ENCODE results near the gene LRRC28.

LRRC28 gene

DNA sequence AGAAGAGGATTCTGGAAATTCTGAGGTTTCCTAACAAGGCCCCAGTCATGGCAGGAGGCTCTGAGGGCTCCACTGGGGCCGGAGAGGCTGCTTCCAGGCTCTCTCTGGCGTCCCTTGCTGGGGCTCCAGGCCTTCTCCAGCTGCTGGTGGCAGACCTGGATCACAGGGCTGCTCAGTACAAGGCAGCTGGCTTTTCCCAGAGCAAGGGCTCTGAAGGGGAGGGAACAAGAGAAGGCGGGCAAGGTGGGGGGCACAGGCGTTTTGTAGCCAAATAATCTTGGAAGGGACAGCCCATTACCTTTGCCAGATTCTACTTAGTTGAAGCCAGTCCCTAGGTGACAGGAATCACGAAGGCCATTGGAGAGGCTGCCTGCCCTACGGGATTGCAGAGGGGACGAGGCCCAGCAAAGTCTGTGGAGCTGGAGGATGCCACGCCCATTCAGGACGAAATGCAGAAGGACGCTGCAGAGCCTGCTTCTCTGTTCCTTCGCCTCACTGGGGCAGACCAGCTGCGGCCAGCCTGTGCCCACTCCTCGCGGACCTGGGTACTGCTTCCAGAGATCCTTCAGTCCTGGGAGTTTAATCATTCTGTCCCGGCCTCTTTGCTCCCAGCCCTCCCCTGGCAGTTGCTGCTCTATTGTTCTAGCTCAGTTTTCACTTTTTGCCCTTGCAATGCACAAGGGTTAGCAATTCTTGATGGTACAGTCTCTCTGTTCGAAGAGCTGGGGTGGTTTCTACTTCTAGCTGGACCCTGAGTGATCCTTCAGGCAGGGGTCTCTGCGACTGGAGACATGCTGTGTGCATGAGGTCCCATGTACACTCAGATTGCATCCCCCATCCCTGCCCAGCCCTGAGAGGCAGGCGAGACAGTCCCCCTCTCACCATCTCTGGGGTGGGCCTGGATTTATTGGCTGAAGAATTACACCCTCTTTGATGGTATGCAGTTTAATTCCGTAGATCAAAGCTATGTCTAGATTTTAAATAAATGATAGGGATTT, 165.2 kb downstream of the LRRC28 start:
- no peak for DNase-seq (ENCODE audit: low read depth in 2 of 2)

DNA sequence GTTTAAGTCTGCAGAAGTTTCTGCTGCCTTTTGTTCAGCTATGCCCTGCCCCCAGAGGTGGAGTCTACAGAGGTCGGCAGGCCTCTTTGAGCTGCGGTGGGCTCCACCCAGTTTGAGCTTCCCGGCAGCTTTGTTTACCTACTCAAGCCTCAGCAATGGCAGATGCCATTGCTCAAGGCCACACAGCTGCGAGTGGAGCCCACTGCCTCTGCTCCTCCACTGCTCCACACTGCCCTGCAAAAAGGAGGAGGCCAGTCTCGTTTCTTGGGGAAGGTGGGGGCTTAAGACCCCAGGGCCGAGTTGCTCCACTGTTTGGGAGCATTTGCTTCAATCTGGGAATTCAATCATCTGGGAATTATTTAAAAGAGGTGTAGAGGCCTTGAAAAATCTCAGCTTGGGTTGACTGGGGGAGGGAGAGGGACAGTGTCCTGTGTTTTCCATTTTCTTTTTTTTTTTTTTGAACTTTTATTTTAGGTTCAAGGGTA, 169.9 kb downstream of the LRRC28 start:
- no peak for DNase-seq (ENCODE audit: low read depth in 2 of 2)

DNA sequence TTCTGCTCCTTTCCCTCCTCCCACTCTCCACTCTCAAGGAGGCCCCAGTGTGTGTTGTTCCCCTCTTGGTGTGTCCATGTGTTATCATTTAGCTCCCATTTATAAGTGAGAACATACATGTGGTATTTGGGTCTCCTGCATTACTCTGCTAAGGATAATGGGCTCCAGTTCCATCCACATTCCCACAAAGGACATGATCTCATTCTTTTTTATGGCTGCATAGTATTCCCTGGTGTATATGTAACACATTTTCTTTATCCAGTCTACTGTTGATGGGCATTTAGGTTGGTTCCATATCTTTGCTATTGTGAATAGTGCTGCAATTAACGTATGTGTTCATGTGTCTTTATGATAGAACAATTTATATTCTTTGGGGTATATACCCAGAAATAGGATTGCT, 170.5 kb downstream of the LRRC28 start:
- DNase-seq (ENCODE audit: low read depth in 2 of 2), result no peak

DNA sequence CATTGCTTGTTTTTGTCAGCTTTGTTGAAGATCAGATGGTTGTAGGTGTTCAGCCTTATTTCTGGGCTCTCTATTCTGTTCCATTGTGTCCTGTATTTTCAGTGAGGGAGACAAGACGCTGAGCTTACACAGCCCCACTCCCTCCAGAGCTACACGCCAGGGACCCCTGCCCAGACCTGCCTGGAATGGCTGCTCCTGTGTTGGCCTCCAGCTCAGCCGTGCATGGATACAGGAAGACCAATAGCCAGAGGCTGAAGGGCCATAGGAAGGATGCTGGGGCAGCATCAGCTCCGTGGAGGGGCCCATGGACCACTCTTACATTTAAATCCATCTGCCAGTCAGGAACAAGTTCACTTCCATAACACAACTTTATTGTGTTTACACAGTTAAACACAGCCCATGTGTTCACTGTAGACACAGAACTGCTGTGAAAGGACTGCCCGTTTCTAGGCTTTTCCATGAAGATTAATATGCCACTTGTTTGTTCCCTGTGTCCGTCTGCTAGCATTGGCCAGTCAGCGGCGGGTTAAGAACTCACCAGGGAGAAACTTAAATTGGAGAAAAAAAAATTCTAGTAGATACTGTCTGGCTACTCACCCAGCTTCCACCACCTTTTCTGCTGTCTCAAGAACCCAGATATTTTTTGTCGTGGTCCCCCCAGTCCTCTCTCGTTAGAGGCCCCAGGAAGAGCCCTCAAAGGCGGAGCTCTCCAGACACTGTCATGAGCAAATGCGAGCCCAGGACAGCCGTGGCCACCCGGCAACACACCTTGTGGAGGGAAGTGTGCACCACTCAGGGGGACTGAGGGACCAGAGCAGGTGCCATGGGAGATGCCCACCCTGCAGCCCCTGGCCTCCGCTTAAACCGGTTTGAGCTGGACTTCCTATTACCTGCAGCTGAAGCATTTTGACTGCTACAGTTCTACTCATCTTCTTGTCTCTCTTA, 172.2 kb downstream of the LRRC28 start:
- no peak for DNase-seq (ENCODE audit: low read depth in 2 of 2)

DNA sequence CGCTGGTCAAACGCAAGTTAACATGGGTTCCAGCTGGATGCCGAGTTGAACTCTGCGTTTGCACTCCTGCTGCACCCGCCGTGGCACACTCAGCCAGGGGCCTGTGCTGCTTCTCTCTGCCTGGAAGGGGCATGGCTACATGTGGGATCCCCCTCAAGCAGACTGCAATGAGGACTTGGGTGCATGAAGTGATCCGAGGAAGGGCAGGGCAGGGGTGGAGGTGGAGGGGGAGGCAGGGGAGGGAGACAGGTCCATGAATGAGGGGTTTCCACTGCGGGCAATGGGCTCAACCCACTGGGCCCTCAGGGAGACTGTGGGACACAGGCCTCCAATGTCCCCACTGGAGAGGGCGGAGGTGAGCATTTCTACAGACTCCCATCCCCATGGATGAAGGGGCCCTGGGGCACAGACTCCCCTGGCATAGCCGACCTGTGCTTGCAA, 172.9 kb downstream of the LRRC28 start:
- DNase-seq (ENCODE audit: low read depth in 2 of 2), result no peak

DNA sequence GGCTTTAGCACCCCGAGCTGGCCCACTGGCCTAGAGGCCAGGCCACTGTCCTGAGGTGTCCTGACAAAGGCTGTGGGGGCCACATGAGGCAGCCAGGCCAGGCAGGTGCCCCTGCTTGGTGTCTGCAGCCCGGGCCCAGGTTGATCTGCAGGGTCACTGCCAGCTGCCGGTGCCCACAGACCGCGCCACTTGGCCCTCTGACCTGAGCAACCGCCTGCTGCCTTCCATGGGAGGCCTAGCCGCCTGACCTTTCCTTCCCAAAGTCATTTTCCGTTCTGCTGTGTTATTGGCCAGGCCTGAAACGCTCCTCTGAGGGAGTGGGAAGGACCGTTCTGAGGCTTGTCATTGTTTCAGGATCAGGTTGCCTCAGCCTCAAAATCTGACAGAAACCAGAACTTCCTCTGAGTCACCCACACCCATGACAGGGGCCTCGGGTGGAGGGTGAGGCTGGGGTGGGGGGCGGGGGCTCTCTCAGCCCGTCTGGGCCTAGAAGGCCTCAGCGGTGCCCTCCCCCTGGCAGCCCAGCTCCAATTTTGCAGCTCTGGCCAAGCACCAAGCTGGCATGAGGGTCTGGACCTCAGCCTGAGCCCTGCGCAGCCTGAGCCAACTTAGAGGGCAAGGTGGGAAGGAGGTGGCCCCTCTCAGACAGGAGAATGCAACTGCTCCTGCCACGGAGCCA, 173.8 kb downstream of the LRRC28 start:
- DNase-seq (ENCODE audit: low read depth in 2 of 2), result peak; percentile 24 to 37

DNA sequence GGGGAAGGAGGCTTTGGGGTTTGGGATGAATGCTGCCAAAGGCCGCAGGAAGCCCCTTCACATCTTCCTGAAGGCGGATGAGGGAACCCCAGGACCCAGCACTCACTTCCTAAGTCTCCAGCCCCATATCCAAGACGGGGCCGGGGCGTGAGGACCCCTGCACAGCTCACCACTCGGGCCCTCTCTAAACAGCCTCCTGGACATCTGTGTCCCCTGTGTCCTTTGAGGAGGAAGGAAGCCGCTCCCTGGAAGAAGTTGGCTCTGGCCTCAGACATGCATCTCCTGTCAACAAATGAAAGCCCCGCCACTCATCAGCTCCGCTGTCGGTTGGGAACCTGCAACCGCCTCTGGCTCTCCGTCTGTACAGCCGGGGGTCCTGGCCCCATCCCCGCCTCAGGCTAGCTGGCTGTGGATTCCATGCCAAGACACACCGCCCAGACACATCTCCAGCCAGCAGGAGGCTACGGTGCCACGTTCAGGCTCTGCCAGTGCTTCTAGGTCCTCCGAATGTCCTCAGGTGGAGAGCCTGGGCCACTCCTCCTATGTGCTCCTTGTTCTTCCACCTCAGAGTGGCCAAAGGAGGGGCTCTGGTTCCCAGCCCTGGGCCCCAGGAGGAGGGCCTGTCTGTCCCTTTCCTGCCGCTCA, 174.5 kb downstream of the LRRC28 start:
- DNase-seq (ENCODE audit: low read depth in 2 of 2), result no peak

DNA sequence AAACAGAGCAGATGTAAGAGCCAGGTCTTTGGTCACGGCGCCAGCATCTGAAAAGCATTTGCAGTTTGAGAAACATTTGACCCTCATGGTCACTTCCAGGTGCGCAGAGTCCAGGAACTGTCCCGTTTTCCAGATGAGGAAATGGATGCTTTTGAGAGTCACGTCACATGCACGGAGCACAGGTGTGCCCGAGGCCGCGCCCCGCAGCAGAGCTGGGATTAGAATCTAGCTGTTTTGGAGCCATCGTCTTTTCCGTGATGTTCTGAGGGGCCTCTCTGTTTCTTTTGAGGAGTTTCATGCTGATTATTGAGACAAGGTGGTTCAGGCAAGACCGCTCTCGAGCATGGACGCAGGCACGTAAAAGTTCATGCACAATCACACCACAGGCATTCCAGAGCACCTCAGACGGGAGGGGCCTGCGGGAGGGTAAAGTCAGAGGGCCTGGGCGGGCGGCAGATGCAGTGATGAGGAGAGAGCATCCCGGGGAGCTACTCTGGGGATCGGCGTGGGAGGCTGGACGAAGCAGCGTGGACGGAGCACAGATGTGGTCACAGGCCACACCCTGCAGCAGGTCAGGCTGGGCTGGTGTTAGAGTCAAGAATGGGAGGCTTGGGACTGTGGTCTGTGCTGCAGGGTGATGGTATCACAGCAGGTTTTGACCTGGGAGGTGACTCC, 175.3 kb downstream of the LRRC28 start:
- no peak for DNase-seq (ENCODE audit: low read depth in 2 of 2)

DNA sequence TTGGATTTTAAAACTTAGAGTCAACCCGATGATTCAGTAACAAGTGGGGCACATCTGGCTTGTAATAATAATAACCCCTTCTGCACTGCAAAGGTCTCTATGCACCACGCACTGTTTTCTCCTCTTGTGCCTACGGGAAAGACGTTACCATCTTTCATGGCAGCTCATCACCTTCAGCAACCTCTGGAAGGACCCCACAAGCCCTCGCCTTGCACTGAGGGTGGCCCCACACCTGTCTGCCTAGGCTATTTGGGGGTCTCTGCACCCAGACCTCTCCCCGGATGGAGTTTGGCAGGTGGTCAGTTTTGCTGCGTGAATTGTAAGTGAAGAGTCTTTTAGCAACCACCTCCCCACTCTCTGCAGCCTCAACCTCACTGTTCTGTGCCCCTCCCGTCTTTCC, 175.9 kb downstream of the LRRC28 start:
- no peak for DNase-seq (ENCODE audit: low read depth in 2 of 2)

DNA sequence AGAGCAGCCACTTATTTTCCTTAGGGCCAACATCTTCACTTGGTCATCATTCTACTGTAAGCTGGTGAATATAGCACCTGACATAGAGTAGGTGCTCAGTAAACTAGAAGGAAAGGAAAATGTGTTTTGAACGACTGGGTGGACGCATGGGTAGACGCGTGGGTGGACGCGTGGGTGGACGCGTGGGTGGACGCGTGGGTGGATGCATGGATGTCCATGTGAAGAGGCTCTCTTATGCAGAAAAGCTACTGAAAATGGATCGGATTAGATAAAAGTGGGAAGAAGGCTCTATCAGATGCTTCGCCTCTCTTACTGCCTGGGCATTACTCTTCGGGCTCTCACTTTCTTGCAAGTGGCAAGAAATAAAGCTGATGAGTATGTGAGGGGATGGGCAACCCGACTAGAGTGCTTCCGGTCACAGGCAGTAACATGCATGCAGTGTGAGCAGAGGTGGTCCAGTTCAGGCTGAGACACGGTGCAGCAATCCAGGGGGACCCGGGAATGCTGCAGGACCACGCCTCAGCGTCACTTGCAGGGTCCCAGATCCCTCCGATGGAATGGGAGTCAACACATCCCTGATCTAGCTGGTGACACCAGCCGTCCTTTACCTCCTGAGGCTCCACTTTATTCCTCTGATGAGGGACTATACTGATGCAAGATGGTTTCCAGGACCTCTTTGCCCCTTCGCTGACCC, 176.5 kb downstream of the LRRC28 start:
- DNase-seq (ENCODE audit: low read depth in 2 of 2), result no peak

DNA sequence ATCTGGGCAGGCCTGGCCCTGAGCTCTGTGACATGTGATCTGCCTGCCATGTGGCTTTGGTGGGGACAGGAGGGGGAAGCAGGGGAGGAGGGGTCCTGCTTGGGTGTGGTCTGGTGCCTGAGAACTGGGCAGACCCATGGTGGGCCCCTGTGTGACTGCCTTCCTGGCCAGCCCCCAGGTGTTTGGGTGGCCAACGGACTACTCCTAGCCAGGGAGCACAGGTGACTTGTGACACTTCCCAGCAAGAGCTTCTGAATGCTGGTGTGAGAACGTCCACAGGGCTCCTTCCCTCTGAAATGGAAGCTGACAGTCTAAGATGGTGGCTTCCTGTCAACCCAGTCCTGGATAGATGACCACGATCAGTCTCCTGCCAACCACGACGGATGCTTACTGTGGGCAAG, 178.4 kb downstream of the LRRC28 start:
- DNase-seq (ENCODE audit: low read depth in 2 of 2), result no peak

DNA sequence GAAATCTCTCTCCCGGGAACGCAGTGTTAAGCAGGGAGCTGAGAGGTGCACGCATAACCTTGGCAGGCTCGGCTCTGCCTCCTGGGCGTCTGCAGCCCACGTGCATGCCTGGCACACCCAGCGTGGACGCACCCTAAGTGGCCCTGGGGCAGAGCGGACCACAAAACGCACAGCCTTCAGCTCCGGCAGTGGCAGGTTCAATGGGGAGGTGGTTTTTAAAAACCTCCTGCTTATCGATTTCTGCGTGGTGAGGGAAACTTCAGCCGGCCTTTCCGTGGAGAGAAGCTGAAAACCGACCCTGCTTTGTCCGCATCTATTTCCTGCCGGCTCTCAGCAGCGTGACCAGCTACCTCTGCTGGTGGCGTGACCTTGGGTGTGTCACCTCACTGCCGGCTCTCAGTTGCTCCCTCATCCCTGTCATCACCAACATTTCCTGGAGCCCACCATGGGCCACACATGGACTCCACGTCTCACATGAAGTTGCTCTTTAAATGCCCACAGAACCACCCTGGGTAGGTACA, 179.7 kb downstream of the LRRC28 start:
- DNase-seq (ENCODE audit: low read depth in 2 of 2), result no peak

DNA sequence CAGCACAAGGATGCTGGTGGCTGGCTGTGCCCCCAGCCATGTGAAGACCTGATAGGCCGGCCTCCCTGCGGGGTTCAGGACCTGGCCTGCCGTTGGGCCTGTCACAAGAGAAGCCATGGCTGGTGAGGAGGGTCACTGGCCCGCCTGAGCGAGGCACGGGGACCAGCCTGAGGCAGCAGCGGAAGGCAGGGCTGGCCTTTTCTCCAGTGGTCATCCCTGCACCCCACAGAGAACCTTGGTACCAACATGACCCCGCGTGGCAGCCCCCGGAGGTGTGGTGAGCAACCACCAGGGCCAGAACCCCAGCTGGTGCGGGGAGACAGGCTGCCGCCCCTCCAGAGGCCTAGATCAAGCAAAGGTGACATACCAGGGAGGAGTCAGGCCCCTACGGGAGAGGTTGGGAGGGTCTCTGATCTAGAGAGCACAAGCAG, 180.4 kb downstream of the LRRC28 start:
- DNase-seq (ENCODE audit: low read depth in 2 of 2), result no peak

DNA sequence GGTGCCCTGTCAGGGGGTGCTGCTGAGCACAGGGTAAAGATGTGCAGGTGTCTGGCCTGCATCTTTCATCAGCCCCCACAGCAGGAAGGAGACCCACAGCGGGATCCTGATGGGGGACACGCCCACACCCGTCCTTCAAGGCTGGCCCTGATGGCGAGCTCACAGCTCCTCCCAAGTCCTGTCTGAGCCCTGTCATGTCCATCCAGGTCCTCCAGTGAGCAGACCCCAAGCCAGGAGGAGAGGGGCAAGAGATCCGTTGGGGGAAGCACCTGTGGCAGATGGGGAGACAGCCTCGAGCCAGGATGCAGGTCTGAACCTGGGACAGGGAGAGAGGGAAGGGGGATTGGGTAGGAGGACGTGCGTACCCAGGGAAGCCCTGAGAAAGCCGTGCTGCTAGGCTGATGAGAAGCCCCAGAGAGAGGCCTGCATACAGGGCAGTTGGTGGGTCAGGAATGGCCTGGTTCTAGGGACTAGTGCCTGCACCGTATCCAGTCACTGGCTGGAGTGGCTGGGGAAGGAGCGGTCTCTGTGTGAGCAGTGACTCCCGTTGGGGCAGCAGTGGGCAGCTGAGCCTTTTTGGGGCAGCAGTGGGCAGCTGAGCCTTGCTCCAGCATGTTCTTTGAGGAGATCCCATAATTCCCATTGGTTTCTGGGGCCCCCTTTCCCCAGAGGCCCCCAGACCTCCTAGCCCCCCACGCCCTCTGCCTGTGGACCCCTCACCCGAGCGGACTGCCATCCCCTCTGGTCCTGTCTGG, 181.2 kb downstream of the LRRC28 start:
- no peak for DNase-seq (ENCODE audit: low read depth in 2 of 2)

DNA sequence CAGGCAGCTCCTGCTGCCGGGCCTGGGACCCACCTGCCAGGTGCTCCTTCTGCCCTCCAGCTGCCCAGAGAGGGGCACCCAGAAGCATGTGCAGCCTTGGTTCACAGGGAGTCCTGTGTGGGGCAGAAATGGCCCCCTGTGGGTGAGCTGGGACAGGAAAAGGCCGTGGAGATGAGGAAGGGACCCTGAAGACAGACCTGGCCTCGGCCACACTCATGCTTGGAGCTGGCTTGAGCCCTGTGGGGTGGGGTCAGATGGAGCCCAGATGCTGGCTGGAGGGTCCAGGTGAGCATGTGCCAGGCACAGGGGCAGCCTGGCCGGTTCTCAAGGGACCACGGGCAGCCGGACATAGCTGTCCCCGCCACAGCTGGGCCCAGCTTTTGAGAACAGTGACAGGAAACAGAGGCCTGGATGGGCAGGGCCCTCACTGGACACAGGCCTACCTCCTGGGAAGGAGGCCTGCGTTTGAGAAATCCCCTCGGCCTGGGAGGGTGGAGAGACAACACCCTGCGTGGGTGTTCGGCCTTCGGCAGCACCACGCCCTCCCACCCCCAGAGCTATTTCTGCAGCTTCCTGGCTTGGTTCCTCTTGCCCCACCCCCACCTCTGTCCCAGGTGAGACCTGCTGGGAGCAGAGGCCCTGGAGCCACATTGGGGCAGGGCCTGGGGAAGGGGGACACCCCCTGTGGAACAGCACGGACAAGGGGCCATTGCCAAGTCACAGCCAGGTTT, 181.9 kb downstream of the LRRC28 start:
- no peak for DNase-seq (ENCODE audit: low read depth in 2 of 2)

DNA sequence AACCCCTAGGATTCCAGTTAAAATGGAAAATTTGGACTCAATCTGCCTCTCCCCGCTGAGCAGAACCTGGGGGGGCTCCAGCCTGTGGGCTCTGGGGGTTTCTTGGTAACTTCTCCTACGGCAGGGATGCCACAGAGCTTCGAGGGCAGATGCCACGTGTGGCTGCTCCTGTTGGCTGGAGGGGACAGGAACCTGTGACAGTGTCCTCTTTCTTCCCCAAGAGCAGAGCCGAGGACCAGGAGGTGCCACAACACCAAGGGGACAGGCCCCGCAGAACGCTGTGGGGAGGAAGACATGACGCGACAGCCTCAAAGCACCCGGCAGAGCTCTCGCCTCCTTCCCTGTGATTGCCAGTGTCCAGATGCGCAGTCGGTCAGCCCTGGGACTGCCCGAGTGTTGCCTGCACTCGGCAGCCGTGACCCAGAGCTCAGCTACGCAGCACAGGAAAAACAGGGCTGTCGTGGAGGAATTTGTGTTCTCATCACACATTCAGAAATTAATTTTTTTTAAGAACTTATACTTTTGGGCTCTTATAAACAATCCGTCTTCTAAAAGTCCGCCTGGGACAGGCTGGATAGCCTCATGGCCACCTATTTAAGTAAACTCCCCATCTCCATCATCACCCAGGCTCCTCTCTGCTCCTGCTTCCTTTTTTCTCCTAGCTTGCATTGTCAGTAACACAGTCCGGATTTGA, 182.6 kb downstream of the LRRC28 start:
- no peak for DNase-seq (ENCODE audit: low read depth in 2 of 2)

DNA sequence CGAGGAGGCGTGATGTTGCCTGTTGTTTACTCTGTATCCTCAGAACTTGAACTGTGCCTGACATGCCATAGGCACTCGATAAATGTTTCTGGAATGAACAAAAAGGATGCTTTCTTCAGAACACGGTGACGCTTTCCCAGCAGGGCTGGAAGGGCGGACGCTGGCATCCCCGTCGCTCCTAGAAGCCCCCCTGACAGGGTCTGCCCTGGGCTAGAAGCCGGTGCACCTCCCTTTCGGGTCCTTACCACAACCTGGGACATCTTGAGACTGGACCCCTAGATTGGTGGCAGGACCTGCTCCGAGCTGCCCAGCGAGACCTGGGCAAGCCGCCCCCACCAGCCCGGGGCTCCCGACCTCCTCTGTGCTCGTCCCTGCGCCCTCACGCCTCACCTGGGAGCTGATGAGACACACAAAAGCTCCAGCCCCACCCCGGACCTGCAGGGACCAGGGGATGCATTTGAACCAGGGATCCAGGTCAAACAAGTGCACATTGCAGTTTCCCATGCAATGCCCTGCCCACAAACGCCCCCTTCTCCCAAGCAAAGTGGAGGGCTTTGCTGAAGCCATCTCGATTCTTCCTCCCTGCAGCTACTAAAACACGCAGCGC, 183.3 kb downstream of the LRRC28 start:
- no peak for DNase-seq (ENCODE audit: low read depth in 2 of 2)
